Endothelial cell of hepatic sinusoid (primary cell): ENCODE measurements around the gene KLK10.

Source experiments
- in situ Hi-C: cut with HindIII; loops from 2 replicates; pipeline ENCODE4 v1.10.0; 2017; ENCODE audit warnings: low sequenced_read_pairs

Gene KLK10

DNA sequence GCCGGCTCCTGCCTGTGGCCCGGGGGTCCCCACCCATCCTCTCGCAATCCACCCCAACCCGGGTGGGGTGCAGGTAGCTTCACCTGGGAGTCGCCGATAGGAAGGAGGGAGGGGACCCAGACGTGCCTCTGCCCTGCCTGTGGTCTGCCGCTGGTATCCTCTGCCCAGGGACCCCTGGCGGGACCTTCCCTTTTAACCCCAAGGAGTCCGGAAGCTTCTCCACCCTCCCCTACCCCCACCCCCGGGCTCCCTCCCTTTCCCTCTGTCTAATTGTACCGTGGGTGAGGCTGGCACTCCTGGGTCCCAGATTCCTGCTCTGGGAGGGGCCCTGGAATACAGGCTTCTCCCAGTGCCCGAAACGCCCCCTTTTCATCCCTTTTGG, at the start of gene KLK10:
TSS of gene KLK10 (minus strand) at position 166 of the 382 bp plus-strand sequence. CDS start 579 bp downstream, outside the sequence.
- in situ Hi-C loops: no loop called here

- in situ Hi-C loops: no loop called here
Observed at GRCh38 chr19:51066393-51067186, 47.1 kb upstream of the KLK10 start.

DNA sequence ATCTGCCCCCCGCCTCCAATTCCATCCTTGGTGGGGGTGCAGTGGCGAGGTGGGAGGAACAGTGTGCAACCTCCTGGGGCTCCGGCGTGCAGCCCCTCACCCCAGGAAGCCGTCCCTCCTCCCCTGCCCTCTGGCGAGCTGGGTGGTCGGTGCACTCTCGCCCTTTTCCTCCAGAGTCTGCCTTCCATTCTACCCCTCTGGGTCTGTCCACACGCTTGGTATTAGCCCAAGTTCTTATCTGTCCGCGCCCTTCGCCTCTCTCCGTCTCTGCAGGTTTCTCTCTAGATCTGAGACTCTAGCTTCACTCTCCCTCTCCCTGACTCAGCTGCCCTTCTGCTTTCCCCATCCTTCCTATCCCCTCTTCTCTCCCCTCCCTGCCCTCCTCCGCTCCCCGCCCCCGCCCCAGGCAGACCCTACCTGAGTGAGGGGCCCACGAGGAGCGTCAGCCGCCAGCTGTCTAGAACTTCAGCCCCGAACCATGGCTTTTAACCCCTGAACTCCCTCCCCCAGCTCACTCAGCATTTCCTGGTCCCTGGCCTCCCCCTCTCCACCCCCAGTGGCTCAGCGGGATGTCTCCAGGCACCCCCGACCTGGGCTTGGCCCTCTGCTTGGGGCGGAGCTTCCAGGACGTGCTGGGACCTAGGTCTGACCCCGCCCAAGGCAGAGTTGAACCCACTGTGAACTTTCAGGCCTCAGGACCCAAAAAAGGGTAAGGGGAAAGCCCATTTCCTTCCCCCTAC, 45.9 kb upstream of the KLK10 start:
- in situ Hi-C loops: no loop called here

DNA sequence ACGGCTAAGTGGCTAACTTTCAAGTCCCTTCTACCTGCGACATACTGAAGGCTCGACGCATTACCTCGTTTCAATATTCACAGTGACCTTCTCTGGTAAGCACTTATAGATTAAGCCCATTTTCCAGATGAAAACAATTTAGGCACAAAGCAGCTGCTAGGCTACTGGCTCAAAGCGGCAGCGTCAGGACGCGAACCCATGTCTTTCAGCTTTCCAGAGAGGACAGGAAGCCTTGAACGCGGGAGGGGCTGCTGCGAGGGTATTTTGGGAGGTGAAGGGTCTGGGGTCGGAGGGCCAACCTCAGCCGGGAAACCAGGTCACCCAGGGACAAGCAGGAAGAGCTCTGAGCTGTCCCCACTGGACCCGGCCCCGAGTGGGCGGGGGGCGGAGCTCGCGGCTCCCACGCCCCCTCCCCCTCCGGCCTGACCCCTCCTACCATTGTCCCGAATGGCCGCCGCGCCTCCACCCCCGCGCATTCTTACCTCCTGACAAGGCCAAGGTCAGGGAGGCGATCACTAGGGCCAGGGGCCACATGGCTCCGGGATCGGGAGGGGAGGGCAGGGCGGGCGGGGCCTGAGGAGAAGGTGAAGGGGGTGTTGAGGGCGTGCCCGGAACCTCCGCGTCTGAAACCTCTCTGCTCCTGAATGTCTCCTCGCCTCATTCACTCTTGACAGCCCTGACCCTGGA, 45.2 kb upstream of the KLK10 start, which contains the start of gene KLK13:
TSS of gene KLK13 (minus strand) at position 559 of the 687 bp plus-strand sequence. CDS start at position 534, 25 bp downstream.
- in situ Hi-C loops: no loop called here

DNA sequence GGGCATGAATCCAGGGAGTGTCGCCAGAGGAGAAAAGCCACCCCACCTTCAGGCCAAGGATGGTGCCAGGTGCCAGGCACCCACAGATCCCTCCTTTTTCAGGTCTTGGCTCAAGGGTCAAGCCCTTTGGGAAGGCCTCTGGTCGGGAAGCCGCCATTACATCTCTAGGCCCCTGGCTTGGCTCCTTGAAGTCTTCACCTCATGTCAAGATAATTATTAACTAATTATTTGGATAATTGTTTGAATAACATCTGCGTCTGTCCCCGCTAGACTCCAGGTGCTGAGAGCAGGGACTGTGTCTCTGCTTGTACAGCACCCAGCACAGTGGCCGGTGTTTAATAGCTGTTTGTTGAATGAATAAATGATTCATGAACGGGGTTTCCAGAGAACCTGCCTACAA, 44.2 kb upstream of the KLK10 start:
- in situ Hi-C loops: no loop called here

- in situ Hi-C loops: no loop called here
Observed at GRCh38 chr19:51060973-51061372, 41.5 kb upstream of the KLK10 start.

GRCh38 chr19:51060336-51060735, 40.8 kb upstream of the KLK10 start:
- in situ Hi-C loops: no loop called here

DNA sequence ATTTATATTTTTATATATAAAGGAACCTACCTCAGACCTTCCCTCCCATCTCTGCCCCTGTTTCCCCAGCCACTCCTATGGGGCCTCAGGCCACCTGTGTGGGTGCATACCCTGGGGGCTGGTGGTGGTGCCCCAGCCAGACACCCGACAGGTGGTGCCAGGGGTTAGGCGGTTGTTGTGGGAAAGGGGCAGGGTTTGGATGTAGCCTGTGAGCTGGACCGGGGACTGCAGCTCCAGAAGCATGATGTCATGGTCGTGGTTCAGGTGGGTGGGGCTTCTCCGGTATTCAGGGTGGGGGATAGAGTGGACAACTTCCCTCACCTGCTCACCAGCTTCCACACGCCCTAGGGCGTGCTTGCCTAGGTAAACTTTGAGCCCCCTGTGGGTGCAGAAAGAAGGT, 40.2 kb upstream of the KLK10 start:
- in situ Hi-C loops: loop anchor here (10.0 kb wide), 1 partner anchor 195 kb away; no protein-coding TSS in a partner anchor

GRCh38 chr19:51055866-51056265, 36.4 kb upstream of the KLK10 start:
- in situ Hi-C loops: loop anchor here (10.0 kb wide), 1 partner anchor 191 kb away; no protein-coding TSS in a partner anchor

DNA sequence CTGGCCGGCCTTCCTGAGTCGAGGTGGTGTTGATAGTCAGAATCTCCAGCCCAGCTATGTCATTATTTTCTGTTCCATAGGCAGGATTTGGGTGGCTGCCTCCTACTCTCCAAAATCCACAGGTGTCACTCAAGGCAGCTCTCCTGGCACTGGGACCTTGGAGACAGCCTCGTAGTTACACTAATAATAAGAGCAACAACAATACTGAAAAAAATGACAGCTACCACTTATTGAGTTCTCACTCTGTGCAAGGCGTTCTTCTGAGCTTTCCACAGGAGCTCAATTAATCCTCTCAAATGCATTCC, 27.5 kb upstream of the KLK10 start:
- in situ Hi-C loops: no loop called here

- in situ Hi-C loops: no loop called here
Observed at GRCh38 chr19:51044327-51044726, 24.8 kb upstream of the KLK10 start.

DNA sequence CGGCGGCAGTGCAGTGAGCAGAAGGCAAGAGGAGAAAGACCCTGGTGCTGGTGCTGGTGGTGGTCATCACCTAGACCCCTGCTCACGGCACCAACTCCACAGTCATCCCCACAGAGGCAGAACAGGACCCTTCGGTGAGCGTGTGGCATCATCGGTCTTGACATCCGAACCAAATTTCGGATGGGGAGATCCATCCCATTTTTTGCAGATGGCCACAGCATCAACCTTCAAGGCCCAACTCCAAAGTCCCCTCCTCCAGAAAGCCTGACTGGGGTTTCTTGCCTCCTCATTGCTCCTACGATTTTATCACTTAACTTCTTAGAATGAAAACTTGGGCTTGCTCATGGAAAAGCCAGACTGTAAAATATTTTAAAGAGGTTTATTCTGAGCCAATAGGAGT, 24.0 kb upstream of the KLK10 start:
- in situ Hi-C loops: no loop called here

DNA sequence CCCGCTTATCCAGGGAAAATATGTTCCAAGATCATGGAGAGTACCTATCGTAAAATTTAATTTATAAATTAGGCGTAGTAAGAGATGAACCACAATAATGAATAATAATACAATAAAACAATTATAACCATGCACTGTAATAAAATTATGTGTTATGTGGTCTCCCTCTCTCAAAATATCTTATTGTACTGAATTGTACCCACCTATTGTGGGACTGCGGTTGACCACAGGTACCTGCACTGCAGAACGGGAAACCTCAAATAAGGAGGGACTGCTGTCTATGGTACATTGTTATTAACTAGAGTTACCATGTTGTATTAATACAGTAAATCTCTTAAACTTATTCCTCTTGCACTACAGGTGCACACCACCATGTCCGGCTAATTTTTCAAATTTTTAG, 20.6 kb upstream of the KLK10 start:
- in situ Hi-C loops: no loop called here

DNA sequence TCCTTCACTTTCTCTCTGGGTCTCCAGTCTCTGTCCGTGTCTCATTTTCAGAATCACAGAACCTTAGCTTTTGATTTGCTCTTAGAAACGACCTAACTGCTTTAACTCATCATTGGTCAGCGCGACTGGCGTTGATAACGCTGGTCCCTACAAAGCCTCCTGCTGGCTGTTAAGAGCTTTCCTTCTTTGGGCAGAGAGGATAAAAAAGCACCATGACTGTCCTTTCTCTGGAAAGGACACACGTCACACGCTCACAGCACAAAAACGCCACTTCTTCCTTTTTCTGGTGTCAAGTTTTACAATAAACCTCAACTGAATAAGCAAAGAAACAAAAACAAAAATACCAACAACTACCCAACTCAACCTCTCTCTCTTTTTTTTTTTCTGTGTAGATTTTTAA, 17.0 kb upstream of the KLK10 start:
- in situ Hi-C loops: no loop called here

DNA sequence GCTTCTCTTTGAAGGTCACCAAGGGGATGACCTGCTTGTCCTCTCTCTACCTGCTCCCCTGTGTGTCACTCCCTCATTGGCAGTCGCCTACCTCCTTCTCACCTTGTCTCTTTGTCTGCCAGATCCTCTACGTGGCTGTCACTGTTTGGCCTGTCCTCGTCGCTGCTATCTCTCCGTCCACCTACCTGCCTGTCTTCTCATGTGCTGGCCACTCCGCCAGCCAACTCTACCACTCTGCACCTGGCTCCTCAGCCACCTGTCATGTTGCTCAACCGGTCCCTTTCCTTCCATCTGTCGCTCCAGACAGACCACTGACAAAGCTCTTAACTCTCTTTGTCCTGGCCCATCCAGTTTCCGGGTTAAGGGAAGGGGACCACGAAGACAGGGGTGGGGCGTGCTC, 15.2 kb upstream of the KLK10 start, which contains the start of gene KLK12:
TSS of gene KLK12 (minus strand) at position 299 of the 400 bp plus-strand sequence. CDS start 381 bp downstream, outside the sequence.
- in situ Hi-C loops: no loop called here

- in situ Hi-C loops: no loop called here
Observed at GRCh38 chr19:51031880-51032225, 12.3 kb upstream of the KLK10 start.

- in situ Hi-C loops: no loop called here
Observed at GRCh38 chr19:51031220-51031879, 11.8 kb upstream of the KLK10 start.

- in situ Hi-C loops: no loop called here
Observed at GRCh38 chr19:51030631-51031030, 11.1 kb upstream of the KLK10 start.

- in situ Hi-C loops: loop anchor here (5.0 kb wide), 1 partner anchor 83 kb away; no protein-coding TSS in a partner anchor
Observed at GRCh38 chr19:51029718-51030117, 10.2 kb upstream of the KLK10 start.

DNA sequence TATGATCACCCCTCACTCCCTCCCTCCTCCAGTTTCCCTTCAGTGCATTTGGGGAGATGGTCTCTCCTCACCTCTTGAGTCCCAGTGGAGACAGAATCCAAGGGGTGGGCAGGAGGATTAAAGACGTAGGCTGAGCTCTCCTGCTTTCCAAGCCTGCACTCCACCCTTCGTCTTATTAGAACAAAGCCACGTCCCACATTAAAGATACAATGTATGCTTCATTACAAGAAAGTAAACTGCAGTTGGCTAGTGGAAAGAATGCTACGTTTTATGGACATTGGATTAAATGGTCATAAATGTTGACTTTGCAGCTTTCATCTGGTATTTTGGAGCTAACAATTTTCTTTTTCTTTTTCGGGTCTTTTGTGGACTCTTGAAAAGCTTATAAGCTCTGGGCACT, 8.4 kb upstream of the KLK10 start:
- in situ Hi-C loops: loop anchor here (5.0 kb wide), 1 partner anchor 84 kb away; no protein-coding TSS in a partner anchor
